Measurements from ENCODE around the gene USP5. TPM values are rescaled to one million over a fixed set of nuclear protein-coding genes. Genes with fewer than 3 reads are reported as not detected.

USP5 gene
- total RNA-seq, 1 donor from 2014 or later: 172 TPM

- peak overlapping the region; percentile 93 for H3K4me3 Mint-ChIP-seq
Measured at GRCh38 chr12:6826734-6827436, 25.1 kb upstream of the USP5 start.

GRCh38 chr12:6827437-6827911 lies 24.5 kb upstream of the USP5 start:
- Mint-ChIP-seq H3K36me3 (ENCODE audit: low read depth) (peaks cover 7% of the 10 kb centered on the region), H3K9me3 (no peaks in the 10 kb centered on the region), H3K4me3 (peak overlapping the region; percentile 93), H3K27ac (ENCODE audit: unreplicated experiment) (peak overlapping the region; percentile 85), H3K27me3 (ENCODE audit: low read depth) (peaks cover 9% of the 10 kb centered on the region), H3K4me1 (peaks cover 56% of the 10 kb centered on the region)
- peak; percentile 87 for DNase-seq (ENCODE audit: low read depth, low spot score)
- no peak for TF ChIP-seq CTCF (conservative IDR thresholded peaks at IDR 0.05)

More at GRCh38 chr12:6826734-6827436, 25.1 kb upstream of the USP5 start:
- Mint-ChIP-seq H3K27ac (ENCODE audit: unreplicated experiment) (peak overlapping the region; percentile 85), H3K4me1 (peaks cover 60% of the 10 kb centered on the region), H3K27me3 (ENCODE audit: low read depth) (peaks cover 9% of the 10 kb centered on the region), H3K36me3 (ENCODE audit: low read depth) (peaks cover 7% of the 10 kb centered on the region), H3K9me3 (no peaks in the 10 kb centered on the region)
- no peak for DNase-seq (ENCODE audit: low read depth, low spot score)
- TF ChIP-seq CTCF (conservative IDR thresholded peaks at IDR 0.05): no peak

- Mint-ChIP-seq H3K27ac (ENCODE audit: unreplicated experiment) (peak within 1 kb of the TSS; percentile 99), H3K4me1 (peaks cover 50% of the 10 kb centered on the region), H3K36me3 (ENCODE audit: low read depth) (peaks cover 7% of the 10 kb centered on the region), H3K9me3 (no peaks in the 10 kb centered on the region), H3K4me3 (peak within 1 kb of the TSS; percentile 98), H3K27me3 (ENCODE audit: low read depth) (peaks cover 9% of the 10 kb centered on the region)
- peak; percentile 43 for DNase-seq (ENCODE audit: low read depth, low spot score)
- TF ChIP-seq CTCF (conservative IDR thresholded peaks at IDR 0.05): no peak
Measured at GRCh38 chr12:6827982-6828780, 23.8 kb upstream of the USP5 start, which contains the start of gene P3H3. P3H3 (plus strand) TSS chr12:6828407; CDS start chr12:6828441, 34 bp downstream.

GRCh38 chr12:6828781-6829535 lies 23.0 kb upstream of the USP5 start:
- no peak for DNase-seq (ENCODE audit: low read depth, low spot score)
- Mint-ChIP-seq H3K36me3 (ENCODE audit: low read depth) (peaks cover 7% of the 10 kb centered on the region), H3K9me3 (no peaks in the 10 kb centered on the region), H3K4me3 (peak overlapping the region; percentile 98), H3K27ac (ENCODE audit: unreplicated experiment) (peak overlapping the region; percentile 96), H3K27me3 (ENCODE audit: low read depth) (peaks cover 9% of the 10 kb centered on the region), H3K4me1 (peaks cover 49% of the 10 kb centered on the region)
- no peak for TF ChIP-seq CTCF (conservative IDR thresholded peaks at IDR 0.05)

GRCh38 chr12:6829536-6830220 lies 22.3 kb upstream of the USP5 start:
- Mint-ChIP-seq H3K27ac (ENCODE audit: unreplicated experiment) (peak overlapping the region; percentile 96), H3K27me3 (ENCODE audit: low read depth) (peaks cover 9% of the 10 kb centered on the region), H3K4me3 (peak overlapping the region; percentile 98), H3K9me3 (no peaks in the 10 kb centered on the region), H3K36me3 (ENCODE audit: low read depth) (peaks cover 7% of the 10 kb centered on the region), H3K4me1 (peaks cover 45% of the 10 kb centered on the region)
- TF ChIP-seq CTCF (conservative IDR thresholded peaks at IDR 0.05): peak; percentile 36
- DNase-seq (ENCODE audit: low read depth, low spot score): no peak

All from neural crest cell (in vitro differentiated cells).